Activated naive CD4-positive, alpha-beta T cell (primary cell): Measurements from ENCODE around the gene FER.
"Not testable (repeated sequence)": the region's sequence is repeated elsewhere in the genome, so short reads cannot be mapped to it uniquely, and the experiment has no call there.

Experiments
- DNase-seq, 4 experiments: peaks; one replicate each; lab custom pipeline; 2025; lab: John Stamatoyannopoulos, UW

FER gene

GRCh38 chr5:109125755-109126429 is 378.2 kb downstream of the FER start:
- no peak for DNase-seq

DNA sequence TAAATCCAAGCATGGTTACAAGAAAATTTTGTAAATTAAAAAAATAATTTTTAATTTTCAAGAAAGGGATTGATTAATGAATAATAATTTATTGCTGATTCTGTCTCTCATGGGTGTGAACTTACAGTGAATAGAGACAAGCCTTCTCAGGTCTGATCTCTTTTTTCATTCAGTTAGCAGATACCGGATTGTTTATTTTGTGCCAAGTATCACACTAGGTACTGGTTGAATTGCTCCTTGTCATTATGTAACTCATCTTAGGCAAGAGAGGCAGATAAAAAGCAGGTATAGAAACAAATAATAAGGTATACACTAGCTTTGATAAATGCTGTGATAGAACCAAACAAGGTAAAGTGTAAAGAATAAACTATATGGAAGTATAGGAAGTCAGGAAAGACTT is 378.8 kb downstream of the FER start:
- DNase-seq = no peak

GRCh38 chr5:109136906-109137305 is 389.2 kb downstream of the FER start:
- DNase-seq = no peak

DNA sequence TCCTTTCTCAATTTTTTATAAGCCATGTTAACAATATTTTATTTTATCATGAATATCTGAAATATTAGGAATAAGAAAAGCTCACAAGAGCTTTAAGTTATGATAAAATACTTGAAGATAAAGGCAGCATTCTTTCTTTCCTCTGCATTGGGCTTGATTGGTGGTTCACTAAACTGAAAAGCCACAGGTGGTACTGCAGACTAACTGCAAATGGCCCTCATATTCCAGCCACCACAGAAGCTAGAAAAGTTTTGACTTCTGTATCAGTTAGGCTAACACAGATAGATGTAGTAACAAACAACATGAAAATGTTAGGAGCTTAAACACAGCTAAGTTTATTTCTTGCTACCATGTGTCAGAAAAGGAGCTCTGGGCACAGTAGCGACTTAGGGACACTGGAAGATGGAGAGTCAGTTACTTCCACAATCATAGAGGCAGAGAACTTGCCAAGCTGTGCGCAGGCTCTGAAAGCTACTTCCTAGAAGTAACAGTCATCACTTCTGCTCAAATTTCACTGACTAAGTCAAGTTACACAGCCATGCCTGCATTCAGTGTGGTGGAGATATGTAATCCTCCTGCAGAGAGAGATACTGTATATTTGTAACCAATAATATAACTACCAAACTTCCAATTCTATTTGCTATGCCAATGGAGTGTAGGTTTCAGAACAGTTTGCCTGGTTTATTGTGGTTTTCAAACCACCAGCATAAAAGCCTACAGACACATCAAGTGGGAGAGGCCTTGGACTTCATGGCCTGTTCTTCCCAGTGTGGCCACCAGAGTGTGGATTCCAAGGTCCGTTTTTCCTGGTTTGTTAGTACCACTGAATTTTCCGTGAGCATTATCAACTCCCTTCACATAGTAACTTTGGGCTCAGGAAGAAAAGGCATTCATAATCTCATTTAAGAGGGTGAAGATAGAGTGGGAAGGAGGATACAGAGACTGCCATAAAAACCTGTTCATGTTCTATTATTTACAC is 393.8 kb downstream of the FER start:
- DNase-seq = no peak

DNA sequence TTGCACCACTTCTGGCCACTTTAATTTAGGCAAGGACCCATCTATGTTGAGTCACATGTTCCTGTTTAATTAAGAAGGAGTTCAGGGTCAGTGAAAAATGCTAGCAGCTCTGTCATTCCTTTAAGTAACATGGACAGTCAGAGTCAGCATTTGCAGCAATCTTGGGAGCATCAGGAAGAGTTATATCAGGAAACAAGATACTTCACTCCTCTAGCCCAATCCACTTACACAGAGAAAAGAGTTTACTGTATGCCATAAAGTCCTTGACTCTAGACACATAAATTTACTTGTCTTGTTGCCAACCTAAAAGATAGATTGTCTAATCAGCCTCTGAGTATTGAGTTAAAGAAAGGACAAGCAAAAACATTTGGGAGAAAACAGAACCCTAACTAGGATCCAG is 395.3 kb downstream of the FER start:
- no peak for DNase-seq

DNA sequence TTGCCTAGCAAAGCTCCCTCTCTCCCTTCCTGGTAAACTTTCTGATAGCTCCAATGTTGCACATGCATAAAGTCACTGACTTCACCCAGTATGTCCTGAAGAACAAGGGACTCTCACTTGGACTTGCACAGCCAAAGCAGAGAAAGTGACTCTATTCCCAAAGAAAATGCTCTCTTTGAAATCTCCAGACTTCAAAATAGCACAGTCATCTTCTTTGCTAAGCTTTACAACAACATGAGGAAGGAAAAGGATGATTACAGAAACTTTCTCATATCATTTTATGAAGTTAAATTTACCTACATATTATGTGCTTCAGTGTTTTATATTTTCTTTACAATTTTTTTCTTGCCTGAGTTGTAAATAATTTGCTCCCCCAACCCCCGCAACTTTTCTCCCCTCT is 397.4 kb downstream of the FER start:
- DNase-seq = no peak

- DNase-seq = no peak
These were observed 398.9 kb downstream of the FER start for GRCh38 chr5:109146591-109146990.

GRCh38 chr5:109152565-109152964 is 404.9 kb downstream of the FER start:
- no peak for DNase-seq

- no peak for DNase-seq
These were observed 407.9 kb downstream of the FER start for GRCh38 chr5:109155625-109156024.

DNA sequence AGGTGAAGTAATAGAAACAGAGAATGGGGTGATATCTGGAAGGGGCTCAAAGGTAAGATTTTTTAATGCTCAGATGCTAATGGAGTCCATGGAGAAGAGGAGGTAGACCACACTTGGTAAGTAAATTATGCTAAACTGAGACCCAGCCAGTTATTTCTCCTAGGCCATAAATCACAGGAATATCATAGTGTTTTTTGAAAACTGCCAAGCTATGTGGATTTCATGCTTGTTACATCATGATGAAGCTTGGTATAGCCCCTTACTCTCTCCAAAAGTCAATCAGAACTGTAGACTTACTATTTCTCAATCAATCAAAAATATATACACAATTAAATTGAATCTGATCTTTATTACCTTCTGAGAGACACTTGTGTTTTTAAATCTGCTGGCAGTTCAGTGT is 409.2 kb downstream of the FER start:
- no peak for DNase-seq

GRCh38 chr5:109160468-109160867 is 412.8 kb downstream of the FER start:
- DNase-seq = no peak

- no peak for DNase-seq
These were observed 414.4 kb downstream of the FER start for GRCh38 chr5:109161914-109162683.

- no peak for DNase-seq
These were observed 415.6 kb downstream of the FER start for GRCh38 chr5:109163336-109163735.

- DNase-seq = no peak
These were observed 416.3 kb downstream of the FER start for GRCh38 chr5:109164001-109164400.

DNA sequence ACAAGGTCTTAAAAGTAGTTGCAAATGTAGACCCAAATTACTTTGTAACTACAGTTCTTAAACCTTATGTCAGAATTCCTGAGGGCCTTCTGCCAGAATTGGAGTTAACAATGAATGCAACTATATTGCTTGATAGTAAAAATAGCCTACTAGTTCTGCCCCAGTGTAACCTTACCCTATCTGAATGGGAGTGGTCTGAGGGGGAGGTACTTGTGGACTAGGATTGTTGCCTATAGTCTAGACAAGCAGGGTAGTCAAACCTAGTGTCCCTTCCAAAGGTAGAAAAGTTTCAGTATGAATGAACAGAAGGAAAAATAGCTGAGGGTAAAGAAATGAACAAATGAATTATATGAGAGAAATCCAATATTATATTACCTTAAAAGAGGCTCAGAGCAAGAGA is 419.9 kb downstream of the FER start:
- no peak for DNase-seq

DNA sequence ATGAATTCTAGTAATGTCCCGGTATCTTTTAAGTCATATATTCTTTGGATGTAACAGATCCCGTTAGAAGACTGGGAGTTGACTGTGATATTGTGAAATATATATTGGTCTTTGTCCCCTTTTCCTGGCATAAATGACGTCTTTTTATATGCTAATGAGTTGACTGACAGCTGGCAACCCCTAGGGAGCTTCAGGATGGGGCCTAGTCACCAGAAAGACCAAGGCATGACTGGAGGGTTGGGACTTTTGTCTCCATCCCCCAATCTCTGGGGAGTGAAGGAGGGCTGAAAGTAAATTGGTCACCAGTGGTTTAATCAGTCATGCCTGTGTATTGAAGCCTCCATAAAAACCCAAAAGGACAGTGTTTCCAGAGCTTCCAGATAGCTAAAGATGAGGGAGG is 420.5 kb downstream of the FER start:
- DNase-seq = no peak

DNA sequence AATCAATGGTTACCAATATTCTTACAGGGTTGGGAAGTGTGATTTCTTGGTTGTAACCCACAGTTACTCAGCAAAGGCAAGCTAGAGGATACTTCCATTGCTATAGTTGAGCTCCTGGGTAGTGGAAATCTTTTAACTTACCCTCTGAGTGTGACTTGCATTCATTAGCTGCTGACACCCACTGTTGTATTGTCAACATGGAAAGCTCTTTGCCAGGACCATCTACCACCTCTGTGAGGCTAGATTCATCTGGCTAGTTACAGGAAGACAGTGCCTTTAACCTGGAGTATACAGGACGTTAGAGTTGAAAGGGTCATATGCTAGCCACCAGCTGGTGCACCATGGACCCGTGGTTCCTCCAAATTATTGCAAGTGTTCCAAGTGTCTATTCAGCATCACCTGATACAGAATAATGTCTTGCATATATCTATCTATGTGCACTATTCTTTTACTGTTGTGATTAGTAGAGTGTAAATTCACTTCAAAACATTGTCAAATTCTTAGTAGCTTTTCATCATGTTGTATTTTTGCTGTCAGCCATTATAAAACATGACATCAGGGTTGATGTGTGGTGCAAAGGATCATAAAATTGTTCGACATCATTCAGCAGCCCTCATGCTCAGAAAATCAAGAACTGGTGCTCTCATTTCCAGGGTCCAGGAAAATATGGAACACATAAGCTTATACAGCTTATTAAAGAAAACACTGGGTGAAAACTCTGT is 423.1 kb downstream of the FER start:
- no peak for DNase-seq

DNA sequence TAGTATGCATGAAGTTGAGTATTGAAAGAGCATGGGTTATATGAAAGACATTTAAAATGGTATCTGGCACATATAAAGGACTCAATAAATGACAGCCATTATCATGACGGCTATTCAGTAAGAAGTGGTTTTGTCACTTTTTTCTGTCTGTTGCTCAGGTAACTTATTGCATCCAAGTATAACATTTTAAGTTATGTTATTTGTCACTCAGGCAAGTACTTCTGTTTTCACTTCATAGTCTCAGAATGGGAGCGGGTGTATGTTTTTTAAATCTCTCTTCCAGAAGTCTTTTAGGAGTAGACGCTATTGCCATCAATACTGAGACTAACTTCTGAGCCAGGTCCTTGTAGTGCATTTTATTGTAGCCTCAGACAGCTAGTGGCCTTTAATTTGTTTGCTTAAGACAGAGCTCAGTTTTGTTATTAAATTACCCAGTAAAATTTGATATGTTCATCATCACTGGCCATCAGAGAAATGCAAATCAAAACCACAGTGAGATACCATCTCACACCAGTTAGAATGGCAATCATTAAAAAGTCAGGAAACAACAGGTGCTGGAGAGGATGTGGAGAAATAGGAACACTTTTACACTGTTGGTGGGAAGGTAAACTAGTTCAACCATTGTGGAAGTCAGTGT is 423.9 kb downstream of the FER start:
- not testable (repeated sequence) for DNase-seq

GRCh38 chr5:109173036-109173794 is 425.5 kb downstream of the FER start:
- no peak for DNase-seq

- no peak for DNase-seq
These were observed 429.5 kb downstream of the FER start for GRCh38 chr5:109177227-109177626.

DNA sequence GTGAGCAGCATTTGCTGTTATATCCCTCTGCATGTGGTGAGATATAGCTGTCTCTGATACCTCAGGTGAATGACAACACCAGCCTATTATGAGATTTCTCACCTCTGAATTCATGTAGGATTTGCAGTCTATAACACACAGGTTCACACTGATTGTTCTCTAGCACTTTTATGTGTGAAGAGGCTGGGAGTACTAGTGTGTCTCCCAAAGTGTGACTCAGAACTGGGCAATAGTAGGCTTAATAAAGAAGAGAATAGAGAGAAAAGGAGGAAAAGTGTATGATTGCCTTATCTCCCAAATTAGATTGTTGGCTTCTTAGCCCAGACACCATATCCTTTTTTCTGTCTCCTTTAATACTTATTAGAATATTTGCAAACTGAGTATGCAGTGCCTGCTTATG is 430.1 kb downstream of the FER start:
- DNase-seq = no peak
